ENCODE data around the gene COBL. TPM values are rescaled to one million over a fixed set of nuclear protein-coding genes. Genes with fewer than 3 reads are reported as not detected.

The COBL gene
- total RNA-seq, 2 donors from 2014 or later = 36.5 to 46.6 TPM

- no peaks in the 10 kb centered on the region for H3K27me3 ChIP-seq (replicated peaks; ENCODE audit: insufficient read depth)
- H3K36me3 ChIP-seq = no peaks in the 10 kb centered on the region
- no peak for TF ChIP-seq POLR2AphosphoS5 (IDR thresholded peaks at IDR 0.05)
- TF ChIP-seq POLR2A (IDR thresholded peaks at IDR 0.05) = no peak
- TF ChIP-seq CTCF (IDR thresholded peaks at IDR 0.05) = no peak
- no peaks in the 10 kb centered on the region for H3K9me3 ChIP-seq
- peaks cover 3% of the 10 kb centered on the region for H3K4me1 ChIP-seq (replicated peaks)
- 88% methylated on average over 2 of the region's 2 CpGs for WGBS
- no peak overlapping the region for H3K4me3 ChIP-seq
- DNase-seq (ENCODE audit: low spot score) = no peak
- peak overlapping the region in 1 of 2 donors; percentile 17 for H3K27ac ChIP-seq
- intact Hi-C loops (cut with DNase I) = no loop called here
Measured at GRCh38 chr7:51223505-51223904, 93.1 kb downstream of the COBL start.

GRCh38 chr7:51222916-51223315 lies 93.7 kb downstream of the COBL start:
- intact Hi-C loops (cut with DNase I) = no loop called here
- H3K4me3 ChIP-seq = no peak overlapping the region
- TF ChIP-seq CTCF (IDR thresholded peaks at IDR 0.05) (no peak), POLR2AphosphoS5 (IDR thresholded peaks at IDR 0.05) (no peak), POLR2A (IDR thresholded peaks at IDR 0.05) (no peak)
- no peaks in the 10 kb centered on the region for H3K36me3 ChIP-seq
- H3K27me3 ChIP-seq (replicated peaks; ENCODE audit: insufficient read depth) = no peaks in the 10 kb centered on the region
- peak overlapping the region in 1 of 2 donors; percentile 17 for H3K27ac ChIP-seq
- peaks cover 3% of the 10 kb centered on the region for H3K4me1 ChIP-seq (replicated peaks)
- no peak for DNase-seq (ENCODE audit: low spot score)
- 83% methylated on average over 10 of the region's 10 CpGs for WGBS
- no peaks in the 10 kb centered on the region for H3K9me3 ChIP-seq

- H3K27ac ChIP-seq = no peak overlapping the region
- TF ChIP-seq POLR2A (IDR thresholded peaks at IDR 0.05) (no peak), POLR2AphosphoS5 (IDR thresholded peaks at IDR 0.05) (no peak), CTCF (IDR thresholded peaks at IDR 0.05) (no peak)
- no peak overlapping the region for H3K4me3 ChIP-seq
- WGBS = 82% methylated on average over 11 of the region's 11 CpGs
- no peaks in the 10 kb centered on the region for H3K36me3 ChIP-seq
- intact Hi-C loops (cut with DNase I) = no loop called here
- no peaks in the 10 kb centered on the region for H3K4me1 ChIP-seq (replicated peaks)
- no peak for DNase-seq (ENCODE audit: low spot score)
- no peaks in the 10 kb centered on the region for H3K27me3 ChIP-seq (replicated peaks; ENCODE audit: insufficient read depth)
- H3K9me3 ChIP-seq = no peaks in the 10 kb centered on the region
Measured at GRCh38 chr7:51220226-51220625, 96.4 kb downstream of the COBL start.

- H3K36me3 ChIP-seq = no peaks in the 10 kb centered on the region
- H3K4me3 ChIP-seq = no peak overlapping the region
- intact Hi-C loops (cut with DNase I) = no loop called here
- no peak overlapping the region for H3K27ac ChIP-seq
- WGBS = 85% methylated on average over 18 of the region's 18 CpGs
- H3K9me3 ChIP-seq = no peaks in the 10 kb centered on the region
- DNase-seq (ENCODE audit: low spot score) = no peak
- no peaks in the 10 kb centered on the region for H3K27me3 ChIP-seq (replicated peaks; ENCODE audit: insufficient read depth)
- TF ChIP-seq POLR2AphosphoS5 (IDR thresholded peaks at IDR 0.05) (no peak), CTCF (IDR thresholded peaks at IDR 0.05) (no peak), POLR2A (IDR thresholded peaks at IDR 0.05) (no peak)
- no peaks in the 10 kb centered on the region for H3K4me1 ChIP-seq (replicated peaks)
Measured at GRCh38 chr7:51219261-51219988, 97.2 kb downstream of the COBL start.

GRCh38 chr7:51217804-51218203 lies 98.8 kb downstream of the COBL start:
- H3K27ac ChIP-seq = no peak overlapping the region
- TF ChIP-seq POLR2AphosphoS5 (IDR thresholded peaks at IDR 0.05) (no peak), POLR2A (IDR thresholded peaks at IDR 0.05) (no peak), CTCF (IDR thresholded peaks at IDR 0.05) (no peak)
- no peaks in the 10 kb centered on the region for H3K36me3 ChIP-seq
- 92% methylated on average over 6 of the region's 6 CpGs for WGBS
- DNase-seq (ENCODE audit: low spot score) = no peak
- H3K9me3 ChIP-seq = no peaks in the 10 kb centered on the region
- H3K27me3 ChIP-seq (replicated peaks; ENCODE audit: insufficient read depth) = no peaks in the 10 kb centered on the region
- intact Hi-C loops (cut with DNase I) = no loop called here
- H3K4me3 ChIP-seq = no peak overlapping the region
- H3K4me1 ChIP-seq (replicated peaks) = no peaks in the 10 kb centered on the region

All from prostate gland (tissue), 2 donors.